Right lobe of liver (tissue), 4 donors: Measurements from ENCODE around the gene IGF2BP3.

Experiments used
- CTCF ChIP-seq, 4 donors: fragments of 200-600 bp in 3 of 4; fragments of 450-650 bp in 1 of 4; IDR thresholded peaks; one replicate each; pipeline versions ENCODE4 v1.5.1 to v1.8.0; 2016 to 2022; ENCODE audit warnings: antibody characterized with exemption in 4 of 4, mild to moderate bottlenecking in 2 of 4
- POLR2A ChIP-seq: fragments of 450-650 bp; IDR thresholded peaks from one replicate; pipeline ENCODE4 v1.6.1; 2017; ENCODE audit warnings: antibody characterized with exemption, mild to moderate bottlenecking
- donor health status: DM: no; HTN: no; CAD: no.
- donor health status: DM: no; HTN: no; CAD: no.
- donor health status: DM: no; HTN: yes; CAD: no.

- TF ChIP-seq CTCF (IDR thresholded peaks at IDR 0.05) (no peak), POLR2A (no peak)
Observed at GRCh38 chr7:23383225-23383624, 87.1 kb downstream of the IGF2BP3 start.
